ENCODE results near the gene NKX1-1. TPM values are rescaled to one million over a fixed set of nuclear protein-coding genes. Genes with fewer than 3 reads are reported as not detected.

NKX1-1 gene
- polyA plus RNA-seq, 2 of the 4 experiments (the other 2 are of a cell fraction) = not detected

GRCh38 chr4:1410491-1411325 lies 4.5 kb upstream of the NKX1-1 start (continued):
- 0 out of 2 replicates have a peak, but pooled peaks have one; percentile 67 for TF ChIP-seq ATOH8 (CRISPR knock-in tag; IDR thresholded peaks at IDR 0.05; ENCODE audit: low read depth)

DNA sequence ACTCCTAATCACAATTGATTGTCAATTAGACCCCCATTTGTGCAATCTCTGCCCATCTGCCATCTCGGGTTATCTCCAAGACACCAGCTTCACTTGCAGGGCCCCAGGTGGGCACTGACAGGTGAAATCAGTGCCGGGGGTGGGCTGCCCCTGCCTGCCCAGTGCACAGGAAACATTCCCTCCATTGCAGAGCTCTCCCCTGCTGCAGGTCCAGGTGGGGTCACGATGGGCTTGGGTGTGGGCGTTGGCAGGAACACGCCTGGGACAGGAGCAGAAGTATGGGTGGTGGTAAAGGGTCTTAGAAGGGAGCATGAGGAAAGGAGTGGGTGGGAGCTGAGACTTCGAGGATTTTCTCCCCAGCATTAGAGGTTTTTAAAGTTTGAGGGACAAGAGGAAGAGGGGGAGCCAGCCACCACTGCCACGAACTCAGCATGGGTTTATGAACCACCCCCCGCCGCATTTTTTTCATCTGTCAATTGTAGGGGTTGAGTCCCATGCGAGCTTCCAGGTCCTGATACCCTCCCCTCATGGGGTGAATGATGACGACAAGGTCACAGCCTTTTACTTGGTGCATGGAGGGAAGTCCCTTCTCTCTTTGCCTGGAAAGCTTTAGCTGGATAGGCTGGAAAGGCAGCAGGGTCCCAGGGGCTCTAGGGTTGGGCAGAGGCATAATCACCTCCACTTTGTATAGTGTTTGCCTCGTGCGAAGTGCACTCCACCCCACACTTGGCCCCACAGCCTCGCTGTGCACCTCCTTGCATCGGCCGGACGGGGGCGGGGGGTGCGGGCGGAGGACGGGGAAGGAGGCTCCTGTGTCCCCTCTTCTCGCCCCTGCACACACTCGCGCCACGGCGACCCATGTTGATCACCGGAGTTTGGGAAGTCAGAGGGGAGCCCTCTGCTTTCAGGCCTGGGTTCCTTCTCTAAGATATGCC lies 3.5 kb upstream of the NKX1-1 start:
- WGBS (ENCODE audit: missing lambda C conversion rate) = 20% methylated on average over 9 of the region's 27 CpGs
- Histone ChIP-seq H3K4me3 (no peak overlapping the region), H3K4me1 (no peaks in the 10 kb centered on the region), H3K27ac (no peak overlapping the region), H3K9me3 (no peaks in the 10 kb centered on the region), H3K4me2 (no peak overlapping the region)
- no peak for DNase-seq (ENCODE audit: low read depth in 1 of 2, low spot score in 1 of 2)
- peak in 1 of 2 experiments; percentile 5; a peak in 1 of 6 replicates for ATAC-seq
- TF ChIP-seq NR3C1 (IDR thresholded peaks at IDR 0.05) = no peak
- TF ChIP-seq RNF2 (IDR thresholded peaks at IDR 0.05; ENCODE audit: borderline replicate concordance, low read depth) = no peak
- TF ChIP-seq FOXS1 (CRISPR knock-in tag; IDR thresholded peaks at IDR 0.05) = no peak
- no peak for TF ChIP-seq JUNB (IDR thresholded peaks at IDR 0.05)
- no peak for TF ChIP-seq SMC3 (IDR thresholded peaks at IDR 0.05)
- no peak for TF ChIP-seq HDAC2 (IDR thresholded peaks at IDR 0.05)
- no peak for TF ChIP-seq CBX8 (IDR thresholded peaks at IDR 0.05)
- no peak for TF ChIP-seq RARB (CRISPR knock-in tag; IDR thresholded peaks at IDR 0.05)
- no peak for TF ChIP-seq HOXA7 (CRISPR knock-in tag; IDR thresholded peaks at IDR 0.05)
- no peak for TF ChIP-seq TP53 (CRISPR knock-in tag; IDR thresholded peaks at IDR 0.05)
- TF ChIP-seq MAZ (IDR thresholded peaks at IDR 0.05; ENCODE audit: borderline replicate concordance, low read depth, low read length) = no peak
- TF ChIP-seq FOSB (CRISPR knock-in tag; IDR thresholded peaks at IDR 0.05) = no peak
- TF ChIP-seq USF2 (IDR thresholded peaks at IDR 0.05) = no peak
- TF ChIP-seq NPAS2 (CRISPR knock-in tag; IDR thresholded peaks at IDR 0.05; ENCODE audit: borderline replicate concordance) = no peak
- TF ChIP-seq EHF (CRISPR knock-in tag; IDR thresholded peaks at IDR 0.05) = no peak
- TF ChIP-seq ZNF302 (CRISPR knock-in tag; IDR thresholded peaks at IDR 0.05) = no peak
- no peak for TF ChIP-seq ESRRA (IDR thresholded peaks at IDR 0.05; ENCODE audit: borderline replicate concordance, low read length)
- no peak for TF ChIP-seq TFCP2L1 (CRISPR knock-in tag; IDR thresholded peaks at IDR 0.05)
- no peak for FAIRE-seq
- ChIA-PET CTCF (interaction anchor here (0.9 to 1.4 kb wide), 3 partner anchors 10 to 70 kb away, joined by 3 read pairs; no protein-coding TSS in a partner anchor), POLR2A (no interaction called here)

DNA sequence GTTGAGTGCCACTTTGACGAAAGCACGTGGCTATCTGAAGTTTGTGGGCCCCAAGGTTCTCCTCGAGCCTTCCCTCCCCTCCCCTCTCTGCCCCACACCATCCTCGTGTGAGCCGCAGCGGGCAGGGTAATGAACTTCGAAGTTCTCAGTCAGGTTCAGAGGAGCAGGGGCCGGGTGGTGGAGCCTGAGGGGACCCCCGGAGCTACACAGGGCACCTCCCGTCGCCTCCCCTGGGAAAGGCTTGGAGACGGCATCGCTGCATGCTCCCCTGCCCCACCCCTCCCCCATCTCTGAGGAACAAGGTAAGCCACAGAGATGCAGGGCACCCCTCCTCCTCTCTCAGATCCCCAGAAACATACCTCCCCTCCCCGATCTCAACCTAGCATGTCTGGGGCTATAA lies 2.8 kb upstream of the NKX1-1 start:
- CTCF ChIA-PET = interaction anchor here (0.9 to 1.4 kb wide), 3 partner anchors 9 to 70 kb away, joined by 3 read pairs; no protein-coding TSS in a partner anchor

More for the DNA sequence above, 2.8 kb upstream of the NKX1-1 start:
- Histone ChIP-seq H3K4me1 (no peaks in the 10 kb centered on the region), H3K27ac (no peak overlapping the region), H3K4me2 (no peak overlapping the region), H3K9me3 (no peaks in the 10 kb centered on the region), H3K4me3 (no peak overlapping the region)
- POLR2A ChIA-PET = no interaction called here
- DNase-seq (ENCODE audit: low read depth in 1 of 2, low spot score in 1 of 2) (no peak), ATAC-seq (no peak), FAIRE-seq (no peak)
- TF ChIP-seq MYC (IDR thresholded peaks at IDR 0.05; ENCODE audit: borderline replicate concordance, low read length) = no peak
- no peak for TF ChIP-seq EHMT2 (IDR thresholded peaks at IDR 0.05; ENCODE audit: low read depth)
- no peak for TF ChIP-seq HOXB5 (CRISPR knock-in tag; IDR thresholded peaks at IDR 0.05)
- no peak for TF ChIP-seq RFX5 (IDR thresholded peaks at IDR 0.05)
- no peak for TF ChIP-seq NPAS2 (CRISPR knock-in tag; IDR thresholded peaks at IDR 0.05; ENCODE audit: borderline replicate concordance)
- TF ChIP-seq EP300 (IDR thresholded peaks at IDR 0.05) = no peak
- TF ChIP-seq, protein P1, sequence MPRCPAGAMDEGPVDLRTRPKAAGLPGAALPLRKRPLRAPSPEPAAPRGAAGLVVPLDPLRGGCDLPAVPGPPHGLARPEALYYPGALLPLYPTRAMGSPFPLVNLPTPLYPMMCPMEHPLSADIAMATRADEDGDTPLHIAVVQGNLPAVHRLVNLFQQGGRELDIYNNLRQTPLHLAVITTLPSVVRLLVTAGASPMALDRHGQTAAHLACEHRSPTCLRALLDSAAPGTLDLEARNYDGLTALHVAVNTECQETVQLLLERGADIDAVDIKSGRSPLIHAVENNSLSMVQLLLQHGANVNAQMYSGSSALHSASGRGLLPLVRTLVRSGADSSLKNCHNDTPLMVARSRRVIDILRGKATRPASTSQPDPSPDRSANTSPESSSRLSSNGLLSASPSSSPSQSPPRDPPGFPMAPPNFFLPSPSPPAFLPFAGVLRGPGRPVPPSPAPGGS (IDR thresholded peaks at IDR 0.05) = no peak
- 12% methylated on average over 13 of the region's 14 CpGs for WGBS (ENCODE audit: missing lambda C conversion rate)
